Activated T-cell treated with anti-CD3 and anti-CD28 coated beads for 48 hours (primary cell): ENCODE measurements around the gene IL10RB.
"Not testable (repeated sequence)": the region's sequence is repeated elsewhere in the genome, so short reads cannot be mapped to it uniquely, and the experiment has no call there.

Experiments
- DNase-seq: peaks from one replicate; pipeline ENCODE4 v3.0.0-alpha.2; 2020; ENCODE audit warnings: low read depth

The IL10RB gene

GRCh38 chr21:33266050-33266788, at the start of gene IL10RB:
TSS of gene IL10RB (plus strand) at chr21:33266367. CDS start at chr21:33266466, 99 bp downstream.
- peak; percentile 76 for DNase-seq

DNA sequence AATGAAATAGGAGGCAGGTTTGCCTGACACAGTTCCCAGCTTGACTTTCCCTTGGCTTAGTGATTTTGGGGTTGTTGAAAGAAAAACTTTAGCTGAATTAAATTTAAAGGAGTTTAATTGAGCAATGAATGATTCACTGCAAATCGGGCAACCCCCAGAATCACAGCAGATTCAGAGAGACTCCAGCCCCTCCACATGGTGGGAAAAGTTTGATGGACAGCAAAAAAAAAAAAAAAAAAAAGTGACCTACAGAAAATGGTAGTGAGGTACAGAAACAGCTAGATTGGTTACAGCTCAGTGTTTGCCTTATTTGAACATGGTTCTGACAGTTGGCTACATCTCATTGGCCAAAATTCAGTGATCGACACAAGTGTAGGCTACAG, 49.0 kb upstream of the IL10RB start:
- DNase-seq = no peak

DNA sequence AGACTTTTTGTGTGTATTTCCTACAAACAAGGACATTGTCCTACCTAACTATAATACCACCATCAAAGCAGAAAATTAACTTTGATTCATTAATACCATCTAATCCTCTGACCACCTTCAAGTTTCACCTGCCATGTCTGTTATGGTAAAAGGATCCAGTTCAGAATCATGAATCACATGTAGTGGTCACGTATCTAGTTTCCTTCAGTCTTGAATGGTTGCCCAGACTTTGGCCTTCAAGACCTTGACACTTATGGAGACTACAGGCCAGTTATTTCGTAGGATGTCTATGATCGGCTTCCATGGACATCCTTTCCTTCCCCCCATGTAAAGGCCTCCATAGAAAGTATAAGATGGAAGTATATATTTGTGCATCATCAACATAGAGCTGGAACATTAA, 46.9 kb upstream of the IL10RB start:
- DNase-seq = no peak

GRCh38 chr21:33219954-33220353, 46.2 kb upstream of the IL10RB start:
- DNase-seq = no peak

DNA sequence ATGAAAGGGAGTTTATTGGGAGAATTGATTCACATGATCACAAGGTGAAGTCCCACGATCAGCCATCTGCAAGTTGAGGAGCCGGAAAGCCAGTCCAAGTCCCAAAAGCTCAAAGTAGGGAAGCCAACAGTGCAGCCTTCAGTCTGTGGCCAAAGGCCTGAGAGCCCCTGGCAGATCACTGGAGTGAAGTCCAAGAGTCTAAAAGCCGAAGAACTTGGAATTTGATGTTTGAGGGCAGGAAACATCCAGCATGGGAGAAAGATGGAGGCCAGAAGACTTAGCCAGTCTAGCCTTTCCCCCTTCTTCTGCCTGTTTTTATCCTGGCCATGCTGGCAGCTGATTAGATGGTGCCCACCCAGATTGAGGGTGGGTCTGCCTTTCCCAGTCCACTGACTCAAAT, 40.8 kb upstream of the IL10RB start:
- DNase-seq = not testable (repeated sequence)

DNA sequence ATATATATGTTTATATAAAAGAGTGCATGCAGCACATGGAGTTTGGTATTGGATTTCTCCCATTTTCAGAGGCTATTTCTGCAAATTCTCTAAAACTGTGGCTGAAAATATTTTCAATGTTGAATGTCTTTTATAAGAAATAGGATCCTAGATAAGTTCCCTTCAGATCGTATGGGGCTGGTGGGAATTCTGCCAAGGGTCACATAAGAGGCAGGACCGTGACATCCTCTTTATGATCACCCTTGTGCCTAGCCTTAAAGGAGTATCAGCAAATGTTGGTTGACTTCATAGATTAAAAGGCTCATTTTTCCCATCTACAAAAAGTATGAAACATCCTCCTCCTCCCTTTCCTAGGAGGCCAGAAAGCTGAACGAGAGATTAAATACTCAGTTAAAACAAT, 37.7 kb upstream of the IL10RB start:
- DNase-seq = no peak

DNA sequence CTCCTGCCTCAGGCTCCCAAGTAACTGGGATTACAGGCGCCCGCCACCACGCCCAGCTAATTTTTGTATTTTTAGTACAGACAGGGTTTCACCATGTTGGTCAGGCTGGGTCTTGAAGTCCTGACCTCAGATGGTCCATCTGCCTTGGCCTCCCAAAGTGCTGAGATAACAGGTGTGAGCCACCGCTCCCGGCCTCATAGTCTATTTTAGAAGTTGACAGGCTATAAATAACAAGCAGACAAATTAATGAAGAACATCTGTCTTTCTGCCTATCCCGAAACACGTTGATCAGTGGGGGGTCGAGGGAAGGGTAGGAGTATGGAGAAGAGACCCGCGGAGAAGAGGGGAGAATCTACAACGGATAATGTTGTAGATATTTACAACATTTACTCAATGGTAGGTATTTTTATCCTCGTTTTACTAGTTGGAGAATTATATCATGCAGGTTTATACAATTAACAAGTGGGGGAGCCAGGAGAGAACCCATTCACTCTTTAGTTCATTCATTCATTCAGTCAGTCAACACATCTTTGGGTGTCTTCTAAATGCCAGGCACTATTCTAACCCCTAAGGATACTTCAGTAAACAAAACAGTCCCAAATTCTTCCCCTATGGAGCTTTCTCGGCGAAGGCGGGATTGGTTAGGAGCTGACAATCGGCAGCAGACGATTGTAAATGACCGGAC, 36.9 kb upstream of the IL10RB start:
- DNase-seq = no peak

- peak; percentile 82 for DNase-seq
These were observed 36.2 kb upstream of the IL10RB start, which contains the start of gene IFNAR2 for GRCh38 chr21:33229784-33230544. TSS of gene IFNAR2 (plus strand) at chr21:33229938. CDS start at chr21:33241923, 11,985 bp downstream.

GRCh38 chr21:33230545-33231324, 35.4 kb upstream of the IL10RB start:
- DNase-seq = no peak

- peak; percentile 57 for DNase-seq
These were observed 34.6 kb upstream of the IL10RB start for GRCh38 chr21:33231526-33231925.

DNA sequence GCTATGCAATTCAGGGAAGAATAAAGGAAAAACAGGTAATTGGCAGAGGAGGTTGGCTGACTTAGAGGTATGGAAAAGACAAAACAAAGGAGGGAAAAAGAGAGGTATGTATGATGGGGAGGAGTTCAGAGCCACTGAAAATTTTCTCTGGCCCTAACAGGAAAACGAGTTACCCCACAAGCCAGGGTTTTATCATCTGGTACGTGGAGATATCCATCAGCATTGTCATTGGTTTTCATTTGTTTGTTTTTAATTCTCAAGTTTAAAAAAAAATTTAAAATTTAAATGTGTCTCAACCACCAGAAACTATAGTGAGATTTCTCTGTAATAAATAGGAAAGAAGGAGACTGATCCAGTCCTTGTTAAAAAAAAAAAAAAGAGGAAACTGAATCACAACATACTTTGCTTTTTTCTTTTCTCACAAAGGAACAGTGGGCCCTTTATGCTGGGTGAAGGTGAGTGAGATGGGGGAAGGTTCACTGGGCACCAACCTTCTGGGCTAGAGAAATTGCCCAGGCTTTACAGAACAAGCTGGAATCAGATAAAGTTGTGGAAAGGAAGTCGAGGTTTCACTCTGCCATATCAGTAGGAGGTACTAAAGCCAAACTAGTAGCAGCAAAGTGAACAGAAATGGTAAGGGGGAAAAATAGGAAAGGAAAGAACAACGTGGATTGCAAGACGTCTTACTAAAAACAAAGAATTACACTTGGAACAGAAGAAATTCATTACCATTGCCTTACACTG, 33.7 kb upstream of the IL10RB start:
- DNase-seq = no peak

- no peak for DNase-seq
These were observed 31.3 kb upstream of the IL10RB start for GRCh38 chr21:33234635-33235520.

DNA sequence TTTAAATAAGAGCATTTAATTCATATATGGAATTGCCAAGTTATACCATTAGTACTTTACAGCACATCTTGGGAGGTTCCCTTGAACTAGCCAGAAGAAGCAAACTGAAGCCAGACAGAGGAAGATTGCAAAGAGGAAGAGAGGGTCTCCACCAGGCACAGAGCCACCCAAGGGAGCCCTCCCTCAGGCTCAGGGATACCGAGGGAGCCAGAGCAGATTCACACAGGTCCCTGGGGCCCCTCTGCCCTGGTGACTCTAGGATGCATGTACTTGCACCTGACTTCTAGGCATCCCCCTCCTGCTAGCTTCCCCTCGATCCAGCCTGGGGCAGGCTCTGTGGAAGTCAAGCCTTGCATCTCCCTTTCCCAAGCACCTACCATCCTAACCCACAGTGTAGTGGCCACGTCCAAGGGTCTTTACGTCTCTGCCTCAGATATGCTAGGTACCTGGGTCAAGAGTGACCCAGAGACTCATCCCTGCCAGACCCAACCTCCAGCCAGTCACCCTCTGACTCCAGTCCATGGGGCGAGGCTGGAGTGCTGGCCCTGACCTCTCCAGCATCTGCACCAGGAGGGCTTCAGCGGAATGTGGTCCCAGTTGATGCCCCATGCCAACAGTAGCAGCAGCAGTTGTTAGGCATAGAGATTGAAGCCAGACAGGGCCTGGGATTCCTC, 30.0 kb upstream of the IL10RB start:
- DNase-seq = no peak

- no peak for DNase-seq
These were observed 29.4 kb upstream of the IL10RB start for GRCh38 chr21:33236766-33237165.

DNA sequence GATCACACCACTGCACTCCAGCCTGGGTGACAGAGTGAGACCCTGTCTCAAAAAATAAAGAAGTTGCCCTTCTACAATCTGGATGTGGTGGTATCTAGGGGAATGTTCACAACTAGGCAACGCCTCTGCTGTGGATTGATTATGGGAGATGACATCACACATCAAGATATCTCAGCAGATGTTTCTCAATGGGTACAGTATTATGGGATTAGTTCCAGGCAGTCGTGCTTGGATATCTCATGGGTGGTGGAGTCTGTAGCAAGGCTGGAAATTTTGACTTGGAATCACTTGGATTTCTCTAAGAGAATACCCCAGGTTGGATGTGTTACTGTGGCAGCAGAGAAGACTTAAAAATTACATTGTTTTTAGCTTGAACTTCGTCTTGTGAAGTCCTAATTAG, 28.7 kb upstream of the IL10RB start:
- no peak for DNase-seq

DNA sequence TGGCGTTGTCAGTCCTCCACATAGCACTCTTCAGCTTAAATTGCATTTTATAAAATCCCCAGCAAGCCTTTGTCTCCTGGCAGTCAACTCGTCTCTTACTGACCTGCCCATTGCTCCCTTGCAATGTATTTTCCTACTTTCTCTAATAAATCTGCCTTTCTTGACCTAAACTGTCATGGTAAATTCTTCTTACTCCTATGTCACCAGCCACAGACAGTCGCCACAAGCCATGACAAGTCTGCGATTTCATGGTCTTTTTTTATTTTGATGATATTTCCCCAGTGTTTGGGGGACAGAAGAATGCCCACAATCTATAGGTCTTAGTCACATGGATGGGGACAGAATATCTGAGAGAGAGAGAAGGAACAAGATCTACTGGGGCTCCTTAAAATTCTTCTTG, 28.0 kb upstream of the IL10RB start:
- no peak for DNase-seq

DNA sequence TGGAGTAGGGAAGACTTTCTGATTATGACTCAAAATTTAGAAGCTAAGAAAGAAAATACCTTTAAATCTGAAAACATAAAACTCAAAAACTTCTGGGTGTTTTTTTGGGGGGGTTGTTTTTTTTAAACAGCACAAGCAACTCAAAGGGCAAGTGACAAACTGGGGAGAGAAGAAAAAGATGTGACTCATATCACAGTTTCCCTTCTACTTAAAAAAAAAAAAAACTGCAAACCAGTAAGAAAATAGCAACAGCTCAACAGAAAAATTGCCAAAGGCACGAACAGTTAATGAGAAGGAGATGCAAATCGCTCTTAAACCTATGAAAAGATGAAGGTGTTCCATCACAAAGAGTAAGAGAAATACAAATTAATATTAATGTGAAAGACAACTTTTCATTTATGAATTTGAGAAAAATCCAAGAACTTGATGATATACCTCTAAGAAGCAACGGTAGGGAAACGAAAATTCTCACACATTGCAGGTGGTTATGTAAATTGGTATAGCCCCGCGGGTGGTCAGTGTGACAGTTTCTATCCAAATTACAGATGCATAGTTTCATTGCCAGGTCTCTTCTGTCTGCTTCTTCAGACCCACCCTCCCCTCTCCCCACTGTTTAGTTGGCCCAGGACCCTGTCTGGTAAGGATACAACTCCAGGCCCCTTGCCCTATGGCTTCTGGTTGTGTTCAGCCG, 27.5 kb upstream of the IL10RB start:
- no peak for DNase-seq

- not testable (repeated sequence) for DNase-seq
These were observed 26.5 kb upstream of the IL10RB start for GRCh38 chr21:33239559-33240127.

DNA sequence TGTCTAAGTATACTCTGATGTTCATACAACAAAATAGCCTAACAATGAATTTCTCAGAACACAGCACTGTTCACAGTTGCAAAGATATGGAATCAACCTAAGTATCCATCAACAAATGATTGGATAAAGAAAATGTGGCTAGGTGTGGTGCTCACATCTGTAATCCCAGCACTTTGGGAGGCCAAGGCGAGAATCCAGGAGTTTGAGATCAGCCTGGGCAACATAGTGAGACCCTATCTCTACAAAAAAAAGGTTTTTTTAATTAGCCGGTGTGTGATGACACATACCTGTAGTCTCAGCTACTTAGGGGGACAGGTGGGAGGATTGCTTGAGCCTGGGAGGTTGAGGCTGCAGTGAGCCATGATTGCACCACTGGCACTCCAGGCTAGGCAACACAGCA, 25.8 kb upstream of the IL10RB start:
- no peak for DNase-seq
